GM12878 (cell line): ENCODE measurements around the gene NAA15. TPM values are rescaled to one million over a fixed set of nuclear protein-coding genes. Genes with fewer than 3 reads are reported as not detected.

ENCODE experiments used
- ATF7 ChIP-seq: fragments of 450-650 bp; IDR thresholded peaks from 2 replicates; pipeline ENCODE4 v1.6.1; 2016; ENCODE audit warnings: low read depth, mild to moderate bottlenecking
- BACH1 ChIP-seq: fragments of 450-650 bp; IDR thresholded peaks from 2 replicates; pipeline ENCODE4 v1.6.1; 2017; ENCODE audit warnings: mild to moderate bottlenecking, borderline replicate concordance
- CHD2 ChIP-seq: IDR thresholded peaks from 2 replicates; pipeline ENCODE4 v1.6.1; 2011; ENCODE audit warnings: low read depth, low read length, improper control_type of control experiment, borderline replicate concordance
- CREB1 ChIP-seq: IDR thresholded peaks from 2 replicates; pipeline ENCODE4 v1.6.1; 2012; ENCODE audit warnings: low read depth, mild to moderate bottlenecking, inconsistent platforms
- CTCF ChIP-seq, 3 experiments: IDR thresholded peaks in 2 of 3; conservative IDR thresholded peaks in 1 of 3; 2 replicates each; pipeline ENCODE4 v1.5.1; 2011; ENCODE audit warnings: low read depth in 3 of 3, low read length in 3 of 3, mild to moderate bottlenecking in 3 of 3, control low read depth in 2 of 3, moderate library complexity in 2 of 3, inconsistent platforms in 1 of 3, mixed read lengths in 1 of 3; ENCODE audit not compliant: control insufficient read depth in 2 of 3, insufficient read depth in 1 of 3; ENCODE audit errors: extremely low read depth in 1 of 3
- E2F8 ChIP-seq: fragments of 450-650 bp; IDR thresholded peaks from 2 replicates; pipeline ENCODE4 v1.6.1; 2018; ENCODE audit warnings: mild to moderate bottlenecking, low read depth, moderate library complexity; ENCODE audit not compliant: partially characterized antibody
- EGR1 ChIP-seq, 2 experiments: IDR thresholded peaks; 1 replicate in 1 of 2; 2 replicates in 1 of 2; pipeline ENCODE4 v1.6.1; 2011 to 2012; ENCODE audit warnings: low read depth in 2 of 2, low read length in 2 of 2, borderline replicate concordance in 1 of 2, mild to moderate bottlenecking in 1 of 2, moderate library complexity in 1 of 2
- MEF2B ChIP-seq: fragments of 450-650 bp; IDR thresholded peaks from 2 replicates; pipeline ENCODE4 v1.6.1; 2018; ENCODE audit warnings: mild to moderate bottlenecking, moderate library complexity; ENCODE audit not compliant: partially characterized antibody, poor library complexity, severe bottlenecking
- NFYB ChIP-seq: IDR thresholded peaks from 2 replicates; pipeline ENCODE4 v1.6.1; 2011; ENCODE audit warnings: low read depth, mild to moderate bottlenecking, low read length, improper control_type of control experiment, moderate library complexity; ENCODE audit not compliant: insufficient read depth
- NR2C1 ChIP-seq: fragments of 450-650 bp; IDR thresholded peaks from 2 replicates; pipeline ENCODE4 v1.6.1; 2017; ENCODE audit warnings: antibody characterized with exemption, mild to moderate bottlenecking, moderate library complexity
- NR2F1 ChIP-seq: fragments of 450-650 bp; conservative IDR thresholded peaks from 2 replicates; pipeline ENCODE4 v1.6.1; 2017; ENCODE audit warnings: mild to moderate bottlenecking
- PKNOX1 ChIP-seq: fragments of 450-650 bp; IDR thresholded peaks from 2 replicates; pipeline ENCODE4 v1.6.1; 2016; ENCODE audit warnings: mild to moderate bottlenecking
- RELB ChIP-seq: fragments of 450-650 bp; IDR thresholded peaks from 2 replicates; pipeline ENCODE4 v1.6.1; 2017; ENCODE audit warnings: low read depth, mild to moderate bottlenecking, moderate library complexity
- RUNX3 ChIP-seq: IDR thresholded peaks from 2 replicates; pipeline ENCODE4 v1.6.1; 2012; ENCODE audit warnings: low read length, inconsistent platforms
- SKIL ChIP-seq: fragments of 450-650 bp; IDR thresholded peaks from 2 replicates; pipeline ENCODE4 v1.6.1; 2017; ENCODE audit warnings: mild to moderate bottlenecking, low read depth, inconsistent platforms; ENCODE audit not compliant: poor library complexity, severe bottlenecking
- SREBF2 ChIP-seq: IDR thresholded peaks from 2 replicates; pipeline ENCODE4 v1.6.1; 2012; ENCODE audit warnings: mild to moderate bottlenecking, low read length
- TCF12 ChIP-seq: IDR thresholded peaks from 2 replicates; pipeline ENCODE4 v1.6.1; 2011; ENCODE audit warnings: low read depth, mild to moderate bottlenecking, low read length
- TCF7 ChIP-seq: IDR thresholded peaks from 2 replicates; pipeline ENCODE4 v1.6.1; 2014; ENCODE audit warnings: antibody characterized with exemption, borderline replicate concordance
- ZNF207 ChIP-seq: fragments of 450-650 bp; IDR thresholded peaks from 2 replicates; pipeline ENCODE4 v1.6.1; 2014; ENCODE audit warnings: antibody characterized with exemption, mild to moderate bottlenecking, borderline replicate concordance
- polyA plus RNA-seq, 11 experiments: library from polyadenylated mRNA; depleted of rRNA in 4 of 11; unstranded in 6 of 11; stranded (reverse) in 5 of 11; fragments of >200 nt; fragmentation: Nextera tagmentation in 4 of 11; fragmentation: Illumina TruSeq in 1 of 11; extraction: Ambion mirVana in 4 of 11; extraction: Trizol in 1 of 11; gene quantifications; 1 replicate in 1 of 11; 2 replicates in 10 of 11; pipeline versions ENCODE4 v1.2.1 to v1.2.3, GENCODE V29; 2011 to 2016; ENCODE audit warnings: inconsistent platforms in 2 of 11, missing spikeins in 2 of 11, low read depth in 1 of 11
- total RNA-seq, 4 experiments: library from RNA; depleted of rRNA in 3 of 4; stranded (reverse); fragments of >200 nt in 3 of 4; fragmentation: Illumina TruSeq in 1 of 4; extraction: Trizol in 1 of 4; gene quantifications; 2 replicates each; pipeline versions ENCODE4 v1.2.1 to v1.2.3, GENCODE V29; 2013 to 2021

NAA15 gene
- total and polyA plus RNA-seq, 10 of the 15 experiments (the other 5 are each of a cell fraction or from before 2014, with no cell fraction given): 24.3 to 93.1 (median 51.9) TPM

- TF ChIP-seq SKIL (no peak), PKNOX1 (peak; percentile 86), EGR1 (IDR thresholded peaks at IDR 0.05; ENCODE audit: borderline replicate concordance in 1 of 2, low read depth in 2 of 2, low read length in 2 of 2) (0 out of 3 replicates have a peak, but pooled peaks of 1 of the 2 experiments have one; percentile 36), CREB1 (0 out of 2 replicates have a peak, but pooled peaks have one; percentile 7), NR2F1 (peak; percentile 70), ZNF207 (no peak; the same call in 1 of the 2 replicates), TCF7 (no peak), MEF2B (peak; percentile 67), SREBF2 (no peak), NFYB (0 out of 2 replicates have a peak, but pooled peaks have one; percentile 10), CTCF (IDR thresholded peaks at IDR 0.05 in 2 of 3, conservative IDR thresholded peaks at IDR 0.05 in 1 of 3; ENCODE audit: control insufficient read depth in 2 of 3, extremely low read depth in 1 of 3, insufficient read depth in 1 of 3, low read depth in 3 of 3, low read length in 3 of 3) (peak in 1 of 3 experiments; percentile 35; a peak in 1 of 6 replicates), CHD2 (no peak), RUNX3 (peak; percentile 26; the same call in 1 of the 2 replicates), ATF7 (peak; percentile 47; the same call in 1 of the 2 replicates), BACH1 (no peak), NR2C1 (0 out of 2 replicates have a peak, but pooled peaks have one; percentile 40), RELB (peak; percentile 30; the same call in 1 of the 2 replicates), TCF12 (0 out of 2 replicates have a peak, but pooled peaks have one; percentile 38), E2F8 (no peak)
These were observed 711 bp downstream of the NAA15 start, which contains the start of gene NDUFC1 (continued) for GRCh38 chr4:139301821-139302611.
